HG03521 (cell line): Measurements from ENCODE around the gene LRRC10B.

Experiments
- ATAC-seq: cut with Tn5 transposase; IDR thresholded peaks from one replicate; pipeline ENCODE4 v1.9.1; 2021; ENCODE audit warnings: mild to moderate bottlenecking, moderate library complexity; ENCODE audit not compliant: unreplicated experiment

The LRRC10B gene

DNA sequence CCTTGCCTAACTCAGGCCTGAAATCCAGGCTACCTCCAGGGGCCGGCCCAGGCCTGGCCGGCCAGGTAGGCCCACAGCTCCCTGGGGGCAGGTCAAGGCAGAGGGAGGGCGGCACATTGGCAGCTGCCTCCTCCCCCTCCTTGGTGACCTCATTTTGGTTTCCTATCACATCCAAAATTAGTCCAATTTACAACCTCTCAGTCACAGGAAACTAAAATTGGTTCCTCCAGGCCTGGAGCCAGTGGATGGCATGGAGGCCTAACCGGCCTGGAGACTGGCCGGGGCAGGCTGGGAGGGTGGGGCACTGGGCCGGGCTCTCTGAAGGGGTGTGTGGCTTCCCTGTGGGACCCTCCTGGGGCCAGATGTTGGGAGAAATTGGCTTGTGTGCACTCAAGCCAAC, 35.9 kb downstream of the LRRC10B start:
- ATAC-seq = no peak

DNA sequence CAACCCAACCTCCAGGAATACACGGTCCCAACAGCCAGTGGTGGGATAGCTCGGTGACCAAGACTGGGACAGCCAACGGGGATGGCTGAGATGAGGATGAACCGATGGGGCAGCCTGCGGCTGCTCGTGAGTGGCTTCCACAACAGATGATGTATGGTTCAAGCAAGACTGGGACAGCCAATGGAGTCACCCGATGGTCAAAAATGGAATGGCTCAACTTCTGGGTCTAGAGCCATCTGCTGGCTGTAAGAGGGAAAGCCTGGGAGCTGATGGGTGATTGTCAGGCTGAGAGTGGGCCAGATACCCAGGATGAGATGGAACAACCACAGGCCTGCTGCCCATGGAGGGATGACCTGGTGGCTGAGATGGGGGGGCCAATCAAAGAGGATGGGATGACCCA, 36.8 kb downstream of the LRRC10B start:
- no peak for ATAC-seq

DNA sequence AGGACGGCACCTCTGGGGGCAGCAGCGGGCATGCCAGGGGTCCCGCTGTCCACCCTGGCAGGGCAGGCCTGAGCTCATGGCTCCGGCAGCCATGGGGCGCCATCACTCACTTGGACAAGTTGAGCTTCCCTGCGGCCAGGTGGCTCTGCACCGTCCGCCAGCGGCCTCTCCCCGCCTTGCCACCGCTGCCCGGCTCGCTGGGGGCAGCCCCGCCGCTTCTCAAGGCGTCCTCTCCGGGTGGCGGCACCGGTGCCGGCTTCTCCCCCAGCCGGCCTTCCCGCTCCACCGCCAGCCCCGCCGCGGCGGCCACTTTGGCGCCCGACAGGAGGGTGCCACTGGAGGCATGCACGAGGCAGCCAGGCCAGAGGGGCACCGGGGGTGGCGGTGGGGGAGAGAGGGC, 37.4 kb downstream of the LRRC10B start:
- no peak for ATAC-seq

DNA sequence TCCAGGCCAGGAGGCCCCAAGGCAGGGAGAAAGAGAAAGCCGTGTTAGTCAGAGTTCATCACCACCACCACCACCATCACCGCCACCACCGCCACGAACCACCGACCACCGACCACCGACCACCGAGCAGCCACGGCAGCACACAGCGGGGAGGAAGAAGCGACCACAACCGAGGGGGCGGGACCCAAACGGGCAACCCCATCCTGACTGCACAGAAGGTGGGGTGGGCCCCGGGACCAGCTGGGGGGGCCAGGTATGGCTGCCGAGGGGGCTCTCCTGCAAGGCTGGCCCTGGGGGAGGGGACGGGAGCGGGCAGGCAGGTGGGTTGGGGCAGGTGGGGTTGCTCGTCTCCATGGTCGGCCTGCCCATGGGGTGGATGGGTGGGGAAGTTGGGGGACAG, 38.1 kb downstream of the LRRC10B start:
- no peak for ATAC-seq

DNA sequence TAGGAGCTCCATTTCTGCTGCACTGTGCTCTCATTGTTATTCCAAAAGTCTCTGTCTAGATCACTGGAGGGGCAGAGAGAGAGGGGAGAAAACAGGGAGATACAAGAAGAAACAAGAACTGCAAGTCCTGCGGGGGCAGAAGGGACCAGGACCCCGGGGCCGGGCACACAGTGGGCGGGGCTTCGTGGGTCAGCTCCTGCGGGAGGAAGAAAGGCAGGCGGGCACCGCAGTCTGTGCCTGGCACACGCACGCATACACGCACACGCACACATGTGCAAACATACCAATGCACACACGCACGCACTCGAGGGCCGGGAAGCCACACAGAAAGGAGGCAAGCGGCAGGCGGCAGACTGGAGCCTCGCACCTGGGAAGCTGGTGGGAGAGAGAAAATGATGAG, 38.7 kb downstream of the LRRC10B start:
- no peak for ATAC-seq

DNA sequence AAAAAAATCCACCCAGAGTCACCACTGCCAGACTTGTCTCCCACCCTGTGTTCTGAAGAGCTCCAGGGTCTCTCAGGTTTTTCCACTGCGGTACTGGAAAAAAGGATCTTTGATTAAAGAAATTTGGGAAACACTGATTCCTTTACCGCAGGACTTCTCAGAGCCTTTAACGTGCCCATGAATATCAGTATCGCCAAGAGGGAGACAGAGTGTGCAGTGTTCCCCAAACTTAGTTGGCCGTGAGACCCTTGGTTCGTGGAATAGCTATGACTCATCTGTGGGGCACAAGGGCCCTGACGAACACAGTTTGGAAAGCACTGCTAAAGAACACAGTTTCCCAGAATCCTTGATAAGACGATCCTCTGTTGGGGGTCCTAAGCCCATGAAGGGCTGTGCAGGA, 40.6 kb downstream of the LRRC10B start:
- no peak for ATAC-seq

DNA sequence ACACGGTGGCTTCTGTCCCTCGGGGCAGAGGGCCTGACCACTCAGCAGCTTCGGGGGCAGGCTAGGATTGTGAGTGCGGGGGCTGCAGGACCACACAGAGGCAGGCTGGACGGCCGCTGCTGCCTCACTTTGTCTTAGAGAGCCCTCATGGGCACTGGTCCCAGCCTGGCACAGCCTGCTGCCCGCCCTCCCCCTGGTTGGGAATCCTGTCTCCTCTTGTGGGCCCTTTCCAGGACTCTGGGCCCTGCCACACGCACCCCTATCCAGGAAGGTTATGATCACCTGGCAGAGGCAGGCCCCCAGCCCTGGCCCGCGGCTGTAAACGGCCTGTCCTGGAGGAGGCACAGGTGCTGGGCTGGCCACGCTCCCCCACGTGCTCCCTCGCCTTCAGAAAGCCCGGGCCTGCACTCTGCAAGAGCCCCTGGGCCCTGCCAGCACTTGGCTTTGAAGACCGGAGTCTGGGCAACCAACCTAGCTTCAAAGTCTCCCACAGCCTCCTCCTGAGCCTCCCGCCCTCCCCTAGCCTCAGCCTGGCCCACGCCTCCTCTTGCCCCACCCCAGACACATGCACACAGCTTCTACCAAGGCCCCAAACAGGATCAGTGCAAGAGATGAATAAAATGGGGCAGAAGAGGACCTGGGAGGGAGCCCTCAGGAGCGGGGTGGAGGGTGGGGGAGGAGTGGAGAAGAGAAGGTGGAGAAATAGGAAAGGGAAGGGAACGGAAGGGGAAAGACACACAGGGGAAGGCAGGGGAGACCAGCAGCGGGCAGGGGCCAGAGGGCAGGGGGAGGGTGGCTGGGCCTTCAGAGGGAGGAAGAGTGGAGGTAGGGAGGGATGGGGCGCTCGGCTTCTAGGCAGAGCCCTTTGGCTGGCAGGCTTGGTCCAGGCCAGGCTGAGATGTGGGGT, 41.4 kb downstream of the LRRC10B start:
- no peak for ATAC-seq

DNA sequence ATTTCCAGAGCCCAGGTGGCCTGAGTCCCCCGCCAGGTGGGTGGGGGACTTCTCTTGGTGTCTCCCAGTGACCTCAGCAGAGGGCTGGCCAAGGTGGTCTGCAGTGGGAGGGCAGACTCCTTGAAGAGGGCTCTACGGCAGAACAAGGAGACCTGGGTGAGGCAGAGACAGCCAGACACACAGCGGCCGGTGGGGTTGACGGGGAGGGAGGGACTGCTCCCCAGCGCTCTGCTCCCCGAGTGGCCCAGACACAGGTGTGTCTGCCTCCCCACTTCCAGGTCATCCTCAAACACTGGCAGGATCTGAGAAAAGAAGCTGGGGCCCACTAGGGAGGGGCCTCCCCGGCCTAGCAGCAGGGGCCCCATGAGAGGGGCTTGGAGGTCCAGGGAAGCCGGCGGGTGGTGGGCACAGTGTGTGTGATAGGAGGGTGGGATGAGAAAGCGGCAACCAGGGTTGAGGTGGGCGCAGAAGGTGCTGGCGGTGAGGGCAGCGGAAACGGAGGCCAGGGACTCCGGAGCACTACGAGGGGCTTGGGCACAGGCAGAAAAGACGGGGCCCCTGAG, 42.2 kb downstream of the LRRC10B start:
- no peak for ATAC-seq

DNA sequence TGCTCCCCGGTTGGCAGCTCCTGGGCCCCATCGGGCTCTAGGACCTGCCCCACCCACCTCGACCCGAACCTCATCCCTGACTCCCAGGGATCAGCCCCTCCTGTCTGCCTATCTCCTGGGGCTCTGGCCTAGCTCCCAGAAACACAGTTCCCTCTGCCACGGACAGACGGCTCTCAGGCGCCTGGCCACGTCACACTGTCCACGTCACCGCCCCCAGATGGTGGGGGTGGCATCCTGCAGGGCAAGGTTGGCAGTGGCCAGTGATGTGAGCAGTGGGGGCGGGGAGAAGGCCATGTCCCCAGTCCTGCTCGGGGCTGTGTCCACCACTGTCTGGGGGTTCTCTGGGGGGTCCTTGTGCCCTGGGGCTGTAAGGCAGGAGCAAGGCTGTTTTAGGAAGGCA, 43.1 kb downstream of the LRRC10B start:
- ATAC-seq = no peak

DNA sequence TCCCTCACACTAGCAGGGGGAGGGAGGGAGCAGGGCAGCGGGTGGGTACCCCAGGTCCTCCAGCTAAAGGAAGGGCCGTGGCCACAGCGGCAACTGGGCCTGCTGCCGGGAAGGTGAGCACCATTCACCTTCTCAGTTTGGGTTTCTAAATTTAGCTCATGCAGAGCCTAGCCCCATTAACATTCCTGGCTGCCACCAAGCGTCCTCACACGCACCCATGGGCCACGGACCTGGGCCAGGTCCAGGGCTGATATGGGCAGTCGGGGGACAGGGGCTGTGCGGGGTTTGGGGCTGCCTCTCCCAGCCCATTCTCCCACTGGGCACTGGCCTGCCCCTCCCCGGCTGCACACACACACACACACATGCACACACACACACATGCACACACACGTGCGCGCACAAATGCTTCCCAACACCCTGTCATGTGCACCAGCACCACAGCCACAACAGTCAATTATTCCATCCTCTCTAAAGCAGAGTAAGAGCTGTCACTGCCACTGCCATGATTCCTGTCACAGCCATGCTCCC, 43.6 kb downstream of the LRRC10B start:
- ATAC-seq = no peak

DNA sequence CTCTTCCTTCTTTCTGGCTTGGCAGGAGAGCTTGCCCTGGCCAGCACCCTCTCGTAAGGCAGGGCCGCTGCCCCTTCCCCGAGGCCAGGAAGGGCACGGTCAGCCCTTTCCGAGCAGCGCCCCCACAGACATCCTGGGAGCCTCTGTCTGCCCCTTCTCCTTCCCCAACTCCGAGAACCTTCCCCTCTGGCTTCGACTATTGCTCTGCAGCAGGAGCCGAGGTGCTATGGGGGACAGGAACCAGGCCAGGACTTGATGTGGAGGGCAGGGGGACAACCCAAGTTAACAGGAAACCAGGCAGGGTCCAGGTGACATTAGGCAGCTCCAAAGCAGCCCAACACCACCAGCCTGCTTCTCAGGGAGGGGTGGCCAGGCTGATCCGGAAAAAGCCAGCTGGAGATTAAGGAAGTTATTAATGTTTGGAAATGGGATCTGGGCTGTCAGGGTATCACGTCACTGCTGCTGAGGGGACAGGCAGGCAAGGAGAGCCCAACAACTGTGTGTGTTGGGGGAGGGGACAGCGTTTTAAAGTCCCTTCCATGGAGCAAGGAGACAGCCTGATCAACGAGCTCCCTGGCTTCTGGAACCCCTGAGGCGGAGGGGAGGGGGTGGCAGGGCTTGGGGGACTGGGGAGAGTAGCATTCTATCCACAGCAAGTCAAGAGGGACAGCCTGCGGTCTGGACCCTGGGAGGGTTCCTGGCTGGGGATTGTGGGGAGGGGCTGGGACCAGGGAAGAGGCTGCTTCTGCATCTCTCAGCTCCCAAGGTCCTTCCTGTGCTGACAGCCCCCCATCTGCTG, 45.0 kb downstream of the LRRC10B start:
- no peak for ATAC-seq

DNA sequence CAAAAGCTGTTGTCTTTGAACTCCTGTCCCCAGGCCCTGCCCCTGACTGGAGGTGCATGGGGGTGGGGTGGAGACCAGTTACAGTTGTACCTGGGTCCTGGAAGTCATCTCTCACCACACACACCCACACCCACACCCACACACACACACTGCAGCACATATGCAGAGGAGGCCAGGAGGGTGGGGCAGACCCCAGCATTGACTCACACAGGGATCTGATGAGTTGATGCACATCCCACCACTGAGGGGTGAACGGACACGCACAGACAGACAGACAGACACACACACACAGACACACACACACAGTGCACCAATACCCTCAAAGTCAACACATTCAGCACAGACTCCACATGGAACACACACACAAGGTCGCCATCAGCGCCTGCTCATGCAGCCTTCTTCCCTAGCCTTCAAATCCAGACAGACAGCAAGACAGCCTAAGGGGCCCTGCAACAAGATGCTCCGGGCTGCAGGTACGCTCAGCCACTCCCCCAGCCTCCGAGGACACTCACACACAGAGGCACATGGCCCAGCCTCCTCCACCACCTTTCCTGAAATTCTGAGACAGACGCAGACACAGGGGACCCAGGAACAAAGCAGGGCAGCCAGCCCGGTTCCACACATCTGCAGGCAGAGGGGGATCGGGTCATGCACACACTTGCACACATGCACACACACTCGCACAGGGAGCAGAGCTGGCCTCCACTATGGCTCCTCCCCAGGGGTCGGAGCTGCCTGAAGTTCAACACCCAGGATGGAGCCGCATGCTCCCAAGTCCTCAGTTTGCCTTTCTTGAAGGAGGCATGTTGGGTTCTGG, 45.8 kb downstream of the LRRC10B start:
- ATAC-seq = no peak

DNA sequence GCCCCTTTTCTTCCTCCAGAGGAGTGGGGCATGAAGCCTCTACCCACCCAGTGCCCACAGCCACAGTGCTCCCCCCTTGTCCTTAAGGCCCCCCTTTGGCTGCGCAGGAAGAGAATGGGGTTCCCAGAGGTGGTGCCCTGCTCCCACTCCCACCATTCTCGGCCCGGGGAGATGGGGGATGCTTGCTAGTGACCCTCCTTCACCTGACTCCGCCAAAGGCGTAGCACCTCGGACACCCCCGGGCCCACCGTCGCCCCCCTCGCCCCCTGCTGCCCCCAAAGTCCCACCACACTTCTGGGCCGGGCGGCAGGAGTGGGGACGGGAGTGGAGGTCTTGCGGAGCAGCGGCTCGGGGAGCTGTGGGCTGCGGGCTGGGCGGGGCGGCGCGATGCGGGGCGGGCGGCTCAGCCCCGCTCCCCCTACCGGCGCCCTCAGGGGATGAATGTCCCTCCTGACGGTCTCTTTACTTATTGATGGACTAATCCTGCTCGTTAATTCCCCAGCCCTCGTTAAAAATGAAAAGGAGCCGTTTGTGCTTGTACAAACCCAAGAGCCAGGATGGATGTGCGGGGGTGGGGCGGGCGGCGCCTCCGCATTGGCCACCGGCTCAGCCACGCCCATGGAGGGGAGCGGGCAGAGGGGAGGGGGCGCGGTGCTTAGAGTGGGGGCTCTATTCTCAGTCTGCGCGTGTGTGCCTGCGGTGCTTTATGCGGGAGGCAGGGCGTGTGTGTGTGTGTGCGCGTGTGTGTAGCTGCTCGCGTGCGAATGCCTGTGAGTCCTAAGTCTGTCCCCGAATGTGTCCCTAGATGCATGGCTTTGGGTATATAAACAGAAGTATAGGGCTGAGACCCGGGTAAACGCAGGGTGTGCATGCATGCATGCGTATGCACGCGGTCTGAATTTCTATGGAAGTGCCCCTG, 46.8 kb downstream of the LRRC10B start:
- no peak for ATAC-seq

DNA sequence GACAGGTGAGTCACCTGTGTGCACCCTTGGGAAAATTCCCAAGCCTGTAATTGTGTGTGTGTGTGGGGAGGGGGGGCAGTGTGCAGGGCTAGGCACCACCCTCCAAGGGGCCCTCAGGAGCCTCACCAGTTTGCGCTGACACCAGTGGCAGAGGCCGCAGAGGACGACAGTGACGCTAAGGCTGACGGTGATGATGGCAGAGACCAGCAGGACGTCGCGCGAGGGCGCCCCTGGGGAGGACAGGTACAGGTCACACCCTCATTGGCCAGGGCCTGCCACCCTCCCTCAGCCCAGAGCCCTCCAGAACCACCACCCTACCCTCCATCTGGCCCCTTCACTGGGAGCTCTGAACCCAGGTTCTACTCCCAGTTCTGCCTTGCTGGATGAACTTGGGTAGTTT, 47.4 kb downstream of the LRRC10B start:
- no peak for ATAC-seq

DNA sequence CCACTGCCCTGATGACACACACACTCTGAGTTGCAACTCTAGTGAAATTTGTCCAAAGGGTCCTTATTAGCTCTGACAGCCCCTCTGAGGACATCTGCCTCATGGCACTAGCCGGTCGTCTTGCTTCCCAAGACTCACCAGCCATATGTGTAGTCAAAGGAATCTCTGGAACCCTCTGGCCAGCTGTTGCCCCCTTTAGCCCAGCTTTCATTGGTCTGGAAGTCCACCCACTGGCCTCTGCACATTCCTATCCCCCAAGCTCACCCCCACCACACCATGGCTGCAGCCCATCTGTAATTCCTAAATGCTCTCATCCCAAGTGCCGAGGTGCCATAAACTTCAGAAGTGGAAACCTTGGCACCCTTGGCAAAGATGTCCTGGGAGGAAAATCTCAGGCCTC, 48.1 kb downstream of the LRRC10B start:
- ATAC-seq = no peak
